NOMO-1 (cell line): ENCODE results near the gene DNAH11.
"Not testable (repeated sequence)": the region's sequence is repeated elsewhere in the genome, so short reads cannot be mapped to it uniquely, and the experiment has no call there.

Experiments
- DNase-seq, 2 experiments: peaks; one replicate each; lab custom pipeline; 2025; ENCODE audit not compliant: unreplicated experiment in 2 of 2; lab: John Stamatoyannopoulos, UW

Gene DNAH11

GRCh38 chr7:21702303-21702702 is 159.5 kb downstream of the DNAH11 start:
- DNase-seq, result no peak

GRCh38 chr7:21704359-21704758 is 161.5 kb downstream of the DNAH11 start:
- no peak for DNase-seq

GRCh38 chr7:21706131-21706530 is 163.3 kb downstream of the DNAH11 start:
- no peak for DNase-seq

- no peak for DNase-seq
These were observed 164.7 kb downstream of the DNAH11 start for GRCh38 chr7:21707566-21707965.

GRCh38 chr7:21708096-21708495 is 165.3 kb downstream of the DNAH11 start:
- no peak for DNase-seq

GRCh38 chr7:21717323-21717722 is 174.5 kb downstream of the DNAH11 start:
- no peak for DNase-seq

- DNase-seq, result no peak
These were observed 175.6 kb downstream of the DNAH11 start for GRCh38 chr7:21718391-21718790.

GRCh38 chr7:21719846-21720245 is 177.0 kb downstream of the DNAH11 start:
- DNase-seq, result no peak

- DNase-seq, result no peak
These were observed 179.5 kb downstream of the DNAH11 start for GRCh38 chr7:21722371-21722770.

- no peak for DNase-seq
These were observed 181.7 kb downstream of the DNAH11 start for GRCh38 chr7:21724562-21724961.

GRCh38 chr7:21730399-21730798 is 187.6 kb downstream of the DNAH11 start:
- no peak for DNase-seq

GRCh38 chr7:21731977-21732376 is 189.1 kb downstream of the DNAH11 start:
- DNase-seq, result no peak

- DNase-seq, result not testable (repeated sequence)
These were observed 190.1 kb downstream of the DNAH11 start for GRCh38 chr7:21732956-21733355.

- no peak for DNase-seq
These were observed 191.0 kb downstream of the DNAH11 start for GRCh38 chr7:21733837-21734236.

GRCh38 chr7:21743493-21743892 is 200.7 kb downstream of the DNAH11 start:
- no peak for DNase-seq

- DNase-seq, result no peak
These were observed 204.1 kb downstream of the DNAH11 start for GRCh38 chr7:21746949-21747348.

- no peak for DNase-seq
These were observed 205.0 kb downstream of the DNAH11 start for GRCh38 chr7:21747806-21748205.

- no peak for DNase-seq
These were observed 206.5 kb downstream of the DNAH11 start for GRCh38 chr7:21749378-21749777.

- no peak for DNase-seq
These were observed 210.2 kb downstream of the DNAH11 start for GRCh38 chr7:21753071-21753470.

- no peak for DNase-seq
These were observed 212.1 kb downstream of the DNAH11 start for GRCh38 chr7:21754963-21755362.

GRCh38 chr7:21757537-21758282 is 214.9 kb downstream of the DNAH11 start:
- DNase-seq, result no peak

- no peak for DNase-seq
These were observed 215.4 kb downstream of the DNAH11 start for GRCh38 chr7:21758286-21758685.

GRCh38 chr7:21762469-21762868 is 219.6 kb downstream of the DNAH11 start:
- DNase-seq, result no peak
